ENCODE measurements around the gene TIGD1. TPM values are rescaled to one million over a fixed set of nuclear protein-coding genes. Genes with fewer than 3 reads are reported as not detected.

TIGD1 gene
- total RNA-seq, 1 experiment from 2014 or later = 6.0 TPM

DNA sequence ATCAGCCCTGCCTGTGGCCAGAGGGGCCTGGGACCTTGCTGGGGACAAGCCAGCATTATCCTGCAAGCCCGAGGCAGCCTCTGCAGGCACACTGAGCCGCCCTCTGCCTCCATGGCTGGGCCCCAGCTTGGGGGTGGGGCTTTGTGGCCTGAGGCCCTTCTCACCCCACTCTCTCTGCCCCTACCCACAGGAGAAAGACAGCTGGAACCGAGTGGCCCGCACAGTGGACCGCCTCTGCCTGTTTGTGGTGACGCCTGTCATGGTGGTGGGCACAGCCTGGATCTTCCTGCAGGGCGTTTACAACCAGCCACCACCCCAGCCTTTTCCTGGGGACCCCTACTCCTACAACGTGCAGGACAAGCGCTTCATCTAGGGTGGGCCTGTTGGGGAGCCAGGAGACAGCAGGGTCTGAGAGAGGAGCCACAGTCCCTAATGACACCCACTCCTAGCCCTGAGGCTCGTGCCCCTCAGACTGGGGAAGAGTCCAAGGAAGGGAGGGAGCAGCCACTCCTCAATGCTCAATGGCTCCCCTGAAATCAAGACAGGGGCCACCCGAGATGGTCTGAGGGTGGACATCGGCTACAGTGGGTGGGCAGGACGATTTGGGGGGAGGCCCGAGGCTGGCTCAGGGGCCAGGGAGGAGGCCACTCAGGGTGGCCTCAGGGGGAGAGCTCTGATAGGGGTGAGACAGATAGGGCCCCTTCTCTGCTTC is 15.3 kb downstream of the TIGD1 start:
- Histone ChIP-seq H3K4me3 (replicated peaks in 1 of 2; ENCODE audit: low read depth in 1 of 2, low read length in 2 of 2) (no peak overlapping the region), H3K79me2 (ENCODE audit: insufficient read depth, low read length) (no peaks in the 10 kb centered on the region), H3K36me3 (ENCODE audit: control insufficient read depth in 1 of 2, insufficient read depth in 2 of 2, low read length in 2 of 2) (no peaks in the 10 kb centered on the region), H3K4me2 (ENCODE audit: low read length) (no peak overlapping the region), H4K20me1 (ENCODE audit: insufficient read depth) (no peaks in the 10 kb centered on the region), H3K9me3 (ENCODE audit: control insufficient read depth in 1 of 2, insufficient read depth in 1 of 2, low read depth in 1 of 2, low read length in 2 of 2) (peaks cover 0 to 8% of the 10 kb centered on the region in 2 experiments; a peak in 3 of 4 replicates), H2AFZ (ENCODE audit: low read depth, low read length, poor library complexity, severe bottlenecking) (no peak overlapping the region), H3K27me3 (ENCODE audit: insufficient read depth, low read length) (no peaks in the 10 kb centered on the region), H3K9ac (ENCODE audit: low read length) (no peak overlapping the region), H3K27ac (ENCODE audit: low read depth, low read length) (no peak overlapping the region), H3K4me1 (ENCODE audit: control insufficient read depth in 1 of 2, insufficient read depth in 2 of 2, low read length in 2 of 2) (0 out of 4 replicates have a peak, but pooled peaks cover 0 to 3% of the 10 kb centered on the region in 2 experiments), H3K9me2 (ENCODE audit: insufficient read depth) (no peaks in the 10 kb centered on the region)
- ChIA-PET POLR2A (no interaction called here), CTCF (no interaction called here), RAD21 (ENCODE audit: low non-redundant PET in 1 of 2, low total read pairs in 2 of 2, uncharacterized antibody in 2 of 2, unreplicated experiment in 2 of 2) (no interaction called here)
- DNase-seq (ENCODE audit: low read depth, low spot score) (no peak), ATAC-seq (no peak)
- intact Hi-C loops (cut with micrococcal nuclease) = no loop called here
- TF ChIP-seq, protein P1, sequence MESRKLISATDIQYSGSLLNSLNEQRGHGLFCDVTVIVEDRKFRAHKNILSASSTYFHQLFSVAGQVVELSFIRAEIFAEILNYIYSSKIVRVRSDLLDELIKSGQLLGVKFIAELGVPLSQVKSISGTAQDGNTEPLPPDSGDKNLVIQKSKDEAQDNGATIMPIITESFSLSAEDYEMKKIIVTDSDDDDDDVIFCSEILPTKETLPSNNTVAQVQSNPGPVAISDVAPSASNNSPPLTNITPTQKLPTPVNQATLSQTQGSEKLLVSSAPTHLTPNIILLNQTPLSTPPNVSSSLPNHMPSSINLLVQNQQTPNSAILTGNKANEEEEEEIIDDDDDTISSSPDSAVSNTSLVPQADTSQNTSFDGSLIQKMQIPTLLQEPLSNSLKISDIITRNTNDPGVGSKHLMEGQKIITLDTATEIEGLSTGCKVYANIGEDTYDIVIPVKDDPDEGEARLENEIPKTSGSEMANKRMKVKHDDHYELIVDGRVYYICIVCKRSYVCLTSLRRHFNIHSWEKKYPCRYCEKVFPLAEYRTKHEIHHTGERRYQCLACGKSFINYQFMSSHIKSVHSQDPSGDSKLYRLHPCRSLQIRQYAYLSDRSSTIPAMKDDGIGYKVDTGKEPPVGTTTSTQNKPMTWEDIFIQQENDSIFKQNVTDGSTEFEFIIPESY (IDR thresholded peaks at IDR 0.05; ENCODE audit: extremely low read depth, insufficient replicate concordance, low read length) = no peak
- TF ChIP-seq SIN3A (IDR thresholded peaks at IDR 0.05; ENCODE audit: low read depth) (no peak), JUND (IDR thresholded peaks at IDR 0.05) (no peak), ZNF274 (IDR thresholded peaks at IDR 0.05; ENCODE audit: low read depth, low read length) (no peak), EZH2 (IDR thresholded peaks at IDR 0.05) (no peak), POLR2AphosphoS5 (IDR thresholded peaks at IDR 0.05; ENCODE audit: low read depth, low read length) (no peak), SRF (IDR thresholded peaks at IDR 0.05; ENCODE audit: low read depth) (no peak), CBX3 (IDR thresholded peaks at IDR 0.05; ENCODE audit: low read depth) (no peak), ZFX (IDR thresholded peaks at IDR 0.05) (no peak), TCF7L2 (IDR thresholded peaks at IDR 0.05; ENCODE audit: borderline replicate concordance, extremely low read depth, insufficient read depth, insufficient read length) (no peak)
- TF ChIP-seq, protein P2, sequence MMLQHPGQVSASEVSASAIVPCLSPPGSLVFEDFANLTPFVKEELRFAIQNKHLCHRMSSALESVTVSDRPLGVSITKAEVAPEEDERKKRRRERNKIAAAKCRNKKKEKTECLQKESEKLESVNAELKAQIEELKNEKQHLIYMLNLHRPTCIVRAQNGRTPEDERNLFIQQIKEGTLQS (IDR thresholded peaks at IDR 0.05) = no peak
- TF ChIP-seq, protein P3, sequence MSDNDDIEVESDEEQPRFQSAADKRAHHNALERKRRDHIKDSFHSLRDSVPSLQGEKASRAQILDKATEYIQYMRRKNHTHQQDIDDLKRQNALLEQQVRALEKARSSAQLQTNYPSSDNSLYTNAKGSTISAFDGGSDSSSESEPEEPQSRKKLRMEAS (IDR thresholded peaks at IDR 0.05) = no peak
- TF ChIP-seq, protein P4, sequence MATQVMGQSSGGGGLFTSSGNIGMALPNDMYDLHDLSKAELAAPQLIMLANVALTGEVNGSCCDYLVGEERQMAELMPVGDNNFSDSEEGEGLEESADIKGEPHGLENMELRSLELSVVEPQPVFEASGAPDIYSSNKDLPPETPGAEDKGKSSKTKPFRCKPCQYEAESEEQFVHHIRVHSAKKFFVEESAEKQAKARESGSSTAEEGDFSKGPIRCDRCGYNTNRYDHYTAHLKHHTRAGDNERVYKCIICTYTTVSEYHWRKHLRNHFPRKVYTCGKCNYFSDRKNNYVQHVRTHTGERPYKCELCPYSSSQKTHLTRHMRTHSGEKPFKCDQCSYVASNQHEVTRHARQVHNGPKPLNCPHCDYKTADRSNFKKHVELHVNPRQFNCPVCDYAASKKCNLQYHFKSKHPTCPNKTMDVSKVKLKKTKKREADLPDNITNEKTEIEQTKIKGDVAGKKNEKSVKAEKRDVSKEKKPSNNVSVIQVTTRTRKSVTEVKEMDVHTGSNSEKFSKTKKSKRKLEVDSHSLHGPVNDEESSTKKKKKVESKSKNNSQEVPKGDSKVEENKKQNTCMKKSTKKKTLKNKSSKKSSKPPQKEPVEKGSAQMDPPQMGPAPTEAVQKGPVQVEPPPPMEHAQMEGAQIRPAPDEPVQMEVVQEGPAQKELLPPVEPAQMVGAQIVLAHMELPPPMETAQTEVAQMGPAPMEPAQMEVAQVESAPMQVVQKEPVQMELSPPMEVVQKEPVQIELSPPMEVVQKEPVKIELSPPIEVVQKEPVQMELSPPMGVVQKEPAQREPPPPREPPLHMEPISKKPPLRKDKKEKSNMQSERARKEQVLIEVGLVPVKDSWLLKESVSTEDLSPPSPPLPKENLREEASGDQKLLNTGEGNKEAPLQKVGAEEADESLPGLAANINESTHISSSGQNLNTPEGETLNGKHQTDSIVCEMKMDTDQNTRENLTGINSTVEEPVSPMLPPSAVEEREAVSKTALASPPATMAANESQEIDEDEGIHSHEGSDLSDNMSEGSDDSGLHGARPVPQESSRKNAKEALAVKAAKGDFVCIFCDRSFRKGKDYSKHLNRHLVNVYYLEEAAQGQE (IDR thresholded peaks at IDR 0.05; ENCODE audit: low read depth) = no peak
- BruUV-seq (replicated peaks) = no TSS peak
